Measurements from ENCODE around the gene NDUFA8.

Gene NDUFA8

DNA sequence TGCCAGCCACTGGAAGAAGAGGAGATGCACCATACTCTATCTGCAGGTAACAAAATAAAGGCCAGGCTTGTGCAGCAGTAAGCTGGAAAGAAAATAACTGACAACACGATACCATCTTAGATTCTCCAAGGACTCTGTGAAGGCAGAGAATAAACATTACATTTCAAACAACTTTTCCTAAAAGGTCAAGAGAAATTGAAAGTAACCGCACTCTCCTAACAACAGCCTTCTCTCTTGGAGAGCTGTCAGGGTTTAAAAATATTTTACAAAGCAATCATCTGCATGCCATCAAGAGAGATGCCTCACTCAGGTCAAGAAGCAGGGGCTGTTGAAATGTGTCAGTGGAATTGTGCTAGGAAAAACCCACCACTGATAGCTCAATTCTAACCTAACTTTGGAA lies 53.0 kb downstream of the NDUFA8 start:
- no peak overlapping the region for H3K4me3 Mint-ChIP-seq
- TF ChIP-seq, protein P1, sequence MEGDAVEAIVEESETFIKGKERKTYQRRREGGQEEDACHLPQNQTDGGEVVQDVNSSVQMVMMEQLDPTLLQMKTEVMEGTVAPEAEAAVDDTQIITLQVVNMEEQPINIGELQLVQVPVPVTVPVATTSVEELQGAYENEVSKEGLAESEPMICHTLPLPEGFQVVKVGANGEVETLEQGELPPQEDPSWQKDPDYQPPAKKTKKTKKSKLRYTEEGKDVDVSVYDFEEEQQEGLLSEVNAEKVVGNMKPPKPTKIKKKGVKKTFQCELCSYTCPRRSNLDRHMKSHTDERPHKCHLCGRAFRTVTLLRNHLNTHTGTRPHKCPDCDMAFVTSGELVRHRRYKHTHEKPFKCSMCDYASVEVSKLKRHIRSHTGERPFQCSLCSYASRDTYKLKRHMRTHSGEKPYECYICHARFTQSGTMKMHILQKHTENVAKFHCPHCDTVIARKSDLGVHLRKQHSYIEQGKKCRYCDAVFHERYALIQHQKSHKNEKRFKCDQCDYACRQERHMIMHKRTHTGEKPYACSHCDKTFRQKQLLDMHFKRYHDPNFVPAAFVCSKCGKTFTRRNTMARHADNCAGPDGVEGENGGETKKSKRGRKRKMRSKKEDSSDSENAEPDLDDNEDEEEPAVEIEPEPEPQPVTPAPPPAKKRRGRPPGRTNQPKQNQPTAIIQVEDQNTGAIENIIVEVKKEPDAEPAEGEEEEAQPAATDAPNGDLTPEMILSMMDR (IDR thresholded peaks at IDR 0.05): no peak
- H3K4me1 Mint-ChIP-seq: no peaks in the 10 kb centered on the region
- H3K27me3 Mint-ChIP-seq (ENCODE audit: low read depth, poor library complexity): peaks cover 9% of the 10 kb centered on the region
- H3K36me3 Mint-ChIP-seq (ENCODE audit: low read depth): no peaks in the 10 kb centered on the region
- peaks cover 12% of the 10 kb centered on the region for H3K9me3 Mint-ChIP-seq
- DNase-seq: no peak
- H3K27ac Mint-ChIP-seq: no peak overlapping the region

DNA sequence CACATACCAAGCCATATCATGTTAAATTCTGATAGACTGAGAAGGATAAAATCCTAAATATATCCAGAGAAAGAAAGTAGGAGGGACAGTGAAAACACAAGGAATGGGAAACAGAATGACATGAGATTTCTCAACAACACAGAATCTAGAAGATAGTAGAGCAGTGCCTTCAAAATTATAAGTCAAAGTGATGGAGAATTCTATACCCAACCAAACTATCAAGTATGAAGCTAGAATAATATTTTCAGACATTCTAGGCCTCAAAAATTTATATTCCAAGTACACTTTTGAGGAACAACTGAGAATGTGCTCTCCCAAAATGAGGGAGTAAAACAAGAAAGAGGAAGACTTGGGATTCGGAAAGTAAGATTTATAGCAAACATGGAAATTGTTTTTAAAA lies 55.6 kb downstream of the NDUFA8 start:
- Mint-ChIP-seq H3K36me3 (ENCODE audit: low read depth) (no peaks in the 10 kb centered on the region), H3K27me3 (ENCODE audit: low read depth, poor library complexity) (peaks cover 30% of the 10 kb centered on the region), H3K4me1 (no peaks in the 10 kb centered on the region), H3K4me3 (no peak overlapping the region), H3K9me3 (peaks cover 12% of the 10 kb centered on the region), H3K27ac (no peak overlapping the region)
- TF ChIP-seq, protein P1 (IDR thresholded peaks at IDR 0.05): no peak
- no peak for DNase-seq

- H3K4me3 Mint-ChIP-seq: no peak overlapping the region
- H3K27ac Mint-ChIP-seq: no peak overlapping the region
- H3K4me1 Mint-ChIP-seq: no peaks in the 10 kb centered on the region
Measured at GRCh38 chr9:122102156-122102555, 57.4 kb downstream of the NDUFA8 start.

GRCh38 chr9:122100756-122101155 lies 58.8 kb downstream of the NDUFA8 start:
- TF ChIP-seq, protein P1 (IDR thresholded peaks at IDR 0.05): no peak
- Mint-ChIP-seq H3K36me3 (ENCODE audit: low read depth) (no peaks in the 10 kb centered on the region), H3K4me1 (no peaks in the 10 kb centered on the region), H3K4me3 (no peak overlapping the region), H3K27me3 (ENCODE audit: low read depth, poor library complexity) (peaks cover 48% of the 10 kb centered on the region), H3K27ac (no peak overlapping the region), H3K9me3 (peaks cover 12% of the 10 kb centered on the region)
- no peak for DNase-seq

More at GRCh38 chr9:122102156-122102555, 57.4 kb downstream of the NDUFA8 start:
- no peaks in the 10 kb centered on the region for H3K36me3 Mint-ChIP-seq (ENCODE audit: low read depth)
- TF ChIP-seq, protein P1 (IDR thresholded peaks at IDR 0.05): no peak
- peaks cover 12% of the 10 kb centered on the region for H3K9me3 Mint-ChIP-seq
- no peak for DNase-seq
- peaks cover 38% of the 10 kb centered on the region for H3K27me3 Mint-ChIP-seq (ENCODE audit: low read depth, poor library complexity)

- H3K4me1 Mint-ChIP-seq: peaks cover 5% of the 10 kb centered on the region
- no peak overlapping the region for H3K4me3 Mint-ChIP-seq
- H3K27ac Mint-ChIP-seq: no peak overlapping the region
- peaks cover 10% of the 10 kb centered on the region for H3K9me3 Mint-ChIP-seq
- H3K27me3 Mint-ChIP-seq (ENCODE audit: low read depth, poor library complexity): peaks cover 57% of the 10 kb centered on the region
- TF ChIP-seq, protein P1 (IDR thresholded peaks at IDR 0.05): peak; percentile 82
- DNase-seq: peak; percentile 85
- H3K36me3 Mint-ChIP-seq (ENCODE audit: low read depth): no peaks in the 10 kb centered on the region
Measured at GRCh38 chr9:122099271-122099869, 60.2 kb downstream of the NDUFA8 start.

DNA sequence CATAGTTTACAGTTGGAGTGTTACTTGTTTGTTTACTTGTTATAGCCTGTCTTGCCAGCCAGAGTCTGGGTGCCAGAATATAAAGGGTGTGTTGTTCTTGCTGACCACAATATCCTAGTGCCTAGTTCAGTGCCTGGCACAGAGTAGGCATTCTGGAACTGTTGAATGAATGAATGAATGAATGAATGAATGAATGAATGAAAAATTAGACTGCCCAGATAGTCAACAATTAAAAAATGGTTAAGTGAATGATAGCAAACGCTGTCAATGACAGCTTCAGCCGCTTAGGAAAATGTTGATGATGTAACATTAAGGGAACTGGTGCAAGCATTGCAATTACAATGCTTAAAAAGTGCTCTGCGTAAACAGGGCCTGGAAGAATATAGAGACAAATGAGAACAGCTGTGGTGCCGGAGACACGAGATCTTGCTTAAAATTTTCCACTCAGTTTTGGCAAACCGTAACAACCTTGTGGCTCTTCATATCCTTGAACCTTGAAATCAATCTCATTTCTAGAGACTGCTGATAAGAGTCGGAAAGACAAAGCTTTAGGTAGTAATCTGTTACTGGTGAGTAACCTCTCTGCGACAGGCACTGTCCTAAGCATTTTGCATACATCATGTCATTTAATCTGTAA lies 61.8 kb downstream of the NDUFA8 start:
- TF ChIP-seq, protein P1 (IDR thresholded peaks at IDR 0.05): no peak
- Mint-ChIP-seq H3K4me3 (no peak overlapping the region), H3K9me3 (no peaks in the 10 kb centered on the region), H3K27me3 (ENCODE audit: low read depth, poor library complexity) (peaks cover 70% of the 10 kb centered on the region), H3K4me1 (peaks cover 5% of the 10 kb centered on the region), H3K36me3 (ENCODE audit: low read depth) (no peaks in the 10 kb centered on the region), H3K27ac (no peak overlapping the region)
- no peak for DNase-seq

Data from nephron progenitor cell (in vitro differentiated cells).